Endothelial cell (in vitro differentiated cells): ENCODE measurements around the gene RAC2. TPM values are rescaled to one million over a fixed set of nuclear protein-coding genes. Genes with fewer than 3 reads are reported as not detected.
A peak's percentile ranks its signal among the peaks of the same experiment; 100 is the strongest.

ENCODE experiments used
- DNase-seq: peaks from one replicate; pipeline ENCODE4 v3.0.0; 2021; ENCODE audit warnings: low spot score
- H3K27ac Mint-ChIP-seq: one replicate; pipeline ENCODE4 v1.8.0; 2021; ENCODE audit warnings: mixed read lengths, inconsistent platforms; ENCODE audit not compliant: unreplicated experiment
- H3K27me3 Mint-ChIP-seq: one replicate; pipeline ENCODE4 v1.8.0; 2021; ENCODE audit warnings: mild to moderate bottlenecking, moderate library complexity, mixed read lengths, inconsistent platforms; ENCODE audit not compliant: unreplicated experiment
- H3K36me3 Mint-ChIP-seq: one replicate; pipeline ENCODE4 v1.8.0; 2021; ENCODE audit warnings: mild to moderate bottlenecking, low read depth, mixed read lengths, inconsistent platforms; ENCODE audit not compliant: unreplicated experiment
- H3K4me1 Mint-ChIP-seq: one replicate; pipeline ENCODE4 v1.8.0; 2021; ENCODE audit warnings: mild to moderate bottlenecking, mixed read lengths, inconsistent platforms; ENCODE audit not compliant: unreplicated experiment
- H3K4me3 Mint-ChIP-seq: one replicate; pipeline ENCODE4 v1.8.0; 2021; ENCODE audit warnings: mild to moderate bottlenecking, mixed read lengths, inconsistent platforms; ENCODE audit not compliant: unreplicated experiment
- H3K9me3 Mint-ChIP-seq: one replicate; pipeline ENCODE4 v1.8.0; 2021; ENCODE audit warnings: mixed read lengths, inconsistent platforms; ENCODE audit not compliant: unreplicated experiment
- CTCF ChIP-seq: fragments of 200-600 bp; sonication (generic); IDR thresholded peaks from one replicate; pipeline ENCODE4 v1.5.0; 2021; ENCODE audit warnings: antibody characterized with exemption; ENCODE audit not compliant: unreplicated experiment
- total RNA-seq: library from RNA; stranded (reverse); fragmentation: NEBNext Ultra II Directional; extraction: Animal tissue kit (Norgen Biotek cat#: 25700); gene quantifications from one replicate; pipeline ENCODE4 v1.2.1, GENCODE V29; 2021; ENCODE audit not compliant: unreplicated experiment

The RAC2 gene
- total RNA-seq, 1 donor from 2014 or later: 16.6 TPM

- H3K4me1 Mint-ChIP-seq: peaks cover 18% of the 10 kb centered on the region
- no peaks in the 10 kb centered on the region for H3K9me3 Mint-ChIP-seq
- H3K36me3 Mint-ChIP-seq: no peaks in the 10 kb centered on the region
- H3K27me3 Mint-ChIP-seq: peaks cover 6% of the 10 kb centered on the region
- no peak for DNase-seq
- no peak overlapping the region for H3K27ac Mint-ChIP-seq
- H3K4me3 Mint-ChIP-seq: no peak overlapping the region
- TF ChIP-seq CTCF: no peak
These were observed 37.7 kb upstream of the RAC2 start for GRCh38 chr22:37281646-37282384.

- no peaks in the 10 kb centered on the region for H3K9me3 Mint-ChIP-seq
- no peak overlapping the region for H3K4me3 Mint-ChIP-seq
- no peak for DNase-seq
- H3K27ac Mint-ChIP-seq: no peak overlapping the region
- TF ChIP-seq CTCF: no peak
- H3K27me3 Mint-ChIP-seq: peaks cover 4% of the 10 kb centered on the region
- no peaks in the 10 kb centered on the region for H3K36me3 Mint-ChIP-seq
- H3K4me1 Mint-ChIP-seq: peaks cover 18% of the 10 kb centered on the region
These were observed 37.1 kb upstream of the RAC2 start for GRCh38 chr22:37281195-37281594.

DNA sequence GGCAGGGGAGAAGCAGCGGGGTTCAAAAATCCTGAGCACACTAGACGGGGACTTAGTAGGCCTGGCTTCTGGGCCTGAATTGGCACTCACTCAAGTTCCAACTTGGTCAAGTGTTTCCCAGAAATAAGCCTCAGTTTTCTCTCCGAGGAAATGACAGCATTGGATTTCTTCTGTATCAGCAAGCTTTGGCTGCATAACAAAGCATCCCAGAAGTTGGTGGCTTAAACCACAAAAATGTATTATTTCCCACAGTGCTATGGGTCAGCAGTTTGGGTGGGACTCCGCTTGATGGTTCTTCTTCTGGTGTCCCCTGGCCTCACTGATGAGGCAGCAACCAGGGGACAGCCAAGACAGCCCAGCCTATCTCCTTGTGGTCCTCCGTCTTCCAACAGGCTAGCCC is 36.6 kb upstream of the RAC2 start:
- no peak for DNase-seq
- no peak for TF ChIP-seq CTCF
- Mint-ChIP-seq H3K4me1 (peaks cover 18% of the 10 kb centered on the region), H3K36me3 (no peaks in the 10 kb centered on the region), H3K27ac (no peak overlapping the region), H3K4me3 (no peak overlapping the region), H3K27me3 (peaks cover 4% of the 10 kb centered on the region), H3K9me3 (no peaks in the 10 kb centered on the region)

DNA sequence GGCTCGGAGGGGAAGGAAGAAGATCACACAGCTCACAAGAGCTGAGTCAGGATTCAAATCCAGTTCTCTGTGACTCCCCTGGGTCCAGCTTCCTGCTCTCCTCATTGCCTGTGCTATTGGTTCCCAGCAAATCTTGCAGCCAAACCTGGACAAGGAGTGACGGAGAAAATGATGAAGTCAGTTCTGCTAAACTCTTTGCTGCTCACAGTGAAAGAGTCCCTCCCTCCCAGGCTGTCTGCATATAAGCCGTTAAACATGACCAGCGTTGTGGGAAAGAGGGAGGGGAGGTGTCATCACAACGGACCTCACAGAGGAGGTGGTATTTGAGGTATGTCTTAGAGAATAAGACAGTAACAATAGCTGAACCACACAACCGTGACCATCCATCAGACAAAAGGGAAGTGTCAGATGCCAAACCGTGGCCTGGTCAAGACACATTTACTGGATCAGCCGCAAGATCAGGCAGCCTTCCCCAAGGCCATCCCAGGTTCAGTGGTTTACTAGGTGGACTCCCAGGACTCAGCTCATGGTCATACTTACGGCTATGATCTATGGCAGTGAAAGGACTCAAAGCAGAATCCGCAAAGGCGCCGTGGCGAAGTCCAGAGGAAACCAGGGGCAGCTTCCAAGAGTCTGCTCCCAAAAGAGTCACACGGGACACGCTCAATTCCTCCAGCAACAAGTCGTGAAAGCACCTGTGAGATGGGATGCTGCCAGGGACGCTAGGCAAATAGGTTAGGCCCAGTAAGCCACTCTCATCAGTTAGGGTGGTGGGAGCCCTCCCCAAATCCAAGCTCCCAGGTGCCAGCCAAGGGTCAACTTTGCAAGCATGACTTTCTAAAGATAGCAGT is 35.5 kb upstream of the RAC2 start:
- no peaks in the 10 kb centered on the region for H3K9me3 Mint-ChIP-seq
- peaks cover 15% of the 10 kb centered on the region for H3K4me1 Mint-ChIP-seq
- no peak for TF ChIP-seq CTCF
- no peak overlapping the region for H3K27ac Mint-ChIP-seq
- H3K4me3 Mint-ChIP-seq: no peak overlapping the region
- H3K36me3 Mint-ChIP-seq: no peaks in the 10 kb centered on the region
- no peak for DNase-seq
- H3K27me3 Mint-ChIP-seq: peaks cover 4% of the 10 kb centered on the region

DNA sequence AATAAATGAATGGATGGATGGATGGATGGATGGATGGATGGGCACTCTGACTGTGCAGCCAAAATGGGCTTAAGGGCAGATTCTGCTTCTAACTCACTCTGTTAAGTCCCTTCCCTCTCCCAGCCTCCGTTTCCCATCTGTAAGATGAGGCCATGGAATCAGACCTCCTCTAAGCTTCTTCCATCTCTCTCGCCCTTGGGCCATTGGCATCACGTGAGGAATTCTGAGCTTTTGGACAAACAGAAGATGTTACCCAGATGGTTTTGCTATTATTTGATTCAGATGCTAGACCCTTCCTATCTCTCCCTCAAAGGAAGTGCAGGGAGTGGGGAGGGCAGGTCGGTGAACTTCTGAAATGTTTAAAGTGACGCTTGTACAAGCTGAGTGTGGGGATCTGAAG is 34.2 kb upstream of the RAC2 start:
- Mint-ChIP-seq H3K27ac (peak overlapping the region; percentile 12), H3K9me3 (no peaks in the 10 kb centered on the region)

More for the DNA sequence above, 34.2 kb upstream of the RAC2 start:
- Mint-ChIP-seq H3K36me3 (no peaks in the 10 kb centered on the region), H3K4me1 (peaks cover 8% of the 10 kb centered on the region), H3K27me3 (peaks cover 4% of the 10 kb centered on the region), H3K4me3 (no peak overlapping the region)
- no peak for DNase-seq
- TF ChIP-seq CTCF: no peak
